ENCODE results near the gene SLC6A3.
A peak's percentile ranks its signal among the peaks of the same experiment; 100 is the strongest.

Gene SLC6A3

GRCh38 chr5:1444361-1445189 lies 665 bp downstream of the SLC6A3 start:
- Mint-ChIP-seq H3K27ac (no peak overlapping the region), H3K4me1 (ENCODE audit: low read depth) (peaks cover 36% of the 10 kb centered on the region), H3K9me3 (peaks cover 6% of the 10 kb centered on the region), H3K4me3 (peak overlapping the region; percentile 40), H3K36me3 (ENCODE audit: low read depth) (no peaks in the 10 kb centered on the region), H3K27me3 (peaks cover 71% of the 10 kb centered on the region)
- DNase-seq: peak; percentile 37

DNA sequence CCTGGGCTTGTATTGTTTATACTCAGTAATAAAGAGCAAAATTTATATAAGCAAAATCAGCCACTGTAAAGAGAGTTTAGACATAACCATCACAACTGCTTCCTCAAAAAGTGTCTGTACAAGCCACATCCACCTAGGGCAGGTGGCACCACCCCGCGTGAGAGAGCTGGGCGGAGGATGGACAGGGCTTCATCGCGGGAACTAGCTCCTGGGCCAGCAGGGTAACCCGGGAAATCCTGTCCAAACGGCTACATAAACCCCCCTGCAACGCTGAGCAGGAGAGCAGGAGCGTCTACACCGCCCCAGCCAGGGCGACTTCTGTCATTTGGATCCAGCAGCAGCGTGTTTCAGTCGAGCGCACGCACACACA lies 1.3 kb downstream of the SLC6A3 start:
- peak; percentile 24 for DNase-seq
- no peak overlapping the region for H3K4me3 Mint-ChIP-seq
- peaks cover 35% of the 10 kb centered on the region for H3K4me1 Mint-ChIP-seq (ENCODE audit: low read depth)
- H3K27me3 Mint-ChIP-seq: peaks cover 72% of the 10 kb centered on the region
- H3K36me3 Mint-ChIP-seq (ENCODE audit: low read depth): no peaks in the 10 kb centered on the region
- peaks cover 6% of the 10 kb centered on the region for H3K9me3 Mint-ChIP-seq
- no peak overlapping the region for H3K27ac Mint-ChIP-seq

GRCh38 chr5:1443171-1443570 lies 2.1 kb downstream of the SLC6A3 start:
- no peak overlapping the region for H3K27ac Mint-ChIP-seq

GRCh38 chr5:1442222-1443145 lies 2.8 kb downstream of the SLC6A3 start:
- H3K36me3 Mint-ChIP-seq (ENCODE audit: low read depth): no peaks in the 10 kb centered on the region
- H3K4me1 Mint-ChIP-seq (ENCODE audit: low read depth): peaks cover 20% of the 10 kb centered on the region

More at GRCh38 chr5:1443171-1443570, 2.1 kb downstream of the SLC6A3 start:
- Mint-ChIP-seq H3K4me3 (no peak overlapping the region), H3K9me3 (peaks cover 6% of the 10 kb centered on the region), H3K4me1 (ENCODE audit: low read depth) (peaks cover 27% of the 10 kb centered on the region), H3K27me3 (peaks cover 77% of the 10 kb centered on the region), H3K36me3 (ENCODE audit: low read depth) (no peaks in the 10 kb centered on the region)
- peak; percentile 18 for DNase-seq

GRCh38 chr5:1441166-1441865 lies 3.9 kb downstream of the SLC6A3 start:
- H3K27ac Mint-ChIP-seq: no peak overlapping the region
- peak; percentile 20 for DNase-seq
- H3K36me3 Mint-ChIP-seq (ENCODE audit: low read depth): no peaks in the 10 kb centered on the region
- H3K27me3 Mint-ChIP-seq: peaks cover 61% of the 10 kb centered on the region
- H3K4me3 Mint-ChIP-seq: no peak overlapping the region
- peaks cover 10% of the 10 kb centered on the region for H3K4me1 Mint-ChIP-seq (ENCODE audit: low read depth)
- H3K9me3 Mint-ChIP-seq: peaks cover 6% of the 10 kb centered on the region

More at GRCh38 chr5:1442222-1443145, 2.8 kb downstream of the SLC6A3 start:
- Mint-ChIP-seq H3K27me3 (peaks cover 73% of the 10 kb centered on the region), H3K4me3 (no peak overlapping the region), H3K9me3 (peaks cover 6% of the 10 kb centered on the region), H3K27ac (no peak overlapping the region)
- DNase-seq: peak; percentile 20

GRCh38 chr5:1440098-1440493 lies 5.1 kb downstream of the SLC6A3 start:
- peaks cover 56% of the 10 kb centered on the region for H3K27me3 Mint-ChIP-seq
- peaks cover 6% of the 10 kb centered on the region for H3K9me3 Mint-ChIP-seq
- H3K27ac Mint-ChIP-seq: no peak overlapping the region
- no peak for DNase-seq
- no peak overlapping the region for H3K4me3 Mint-ChIP-seq
- H3K4me1 Mint-ChIP-seq (ENCODE audit: low read depth): peaks cover 10% of the 10 kb centered on the region
- no peaks in the 10 kb centered on the region for H3K36me3 Mint-ChIP-seq (ENCODE audit: low read depth)

DNA sequence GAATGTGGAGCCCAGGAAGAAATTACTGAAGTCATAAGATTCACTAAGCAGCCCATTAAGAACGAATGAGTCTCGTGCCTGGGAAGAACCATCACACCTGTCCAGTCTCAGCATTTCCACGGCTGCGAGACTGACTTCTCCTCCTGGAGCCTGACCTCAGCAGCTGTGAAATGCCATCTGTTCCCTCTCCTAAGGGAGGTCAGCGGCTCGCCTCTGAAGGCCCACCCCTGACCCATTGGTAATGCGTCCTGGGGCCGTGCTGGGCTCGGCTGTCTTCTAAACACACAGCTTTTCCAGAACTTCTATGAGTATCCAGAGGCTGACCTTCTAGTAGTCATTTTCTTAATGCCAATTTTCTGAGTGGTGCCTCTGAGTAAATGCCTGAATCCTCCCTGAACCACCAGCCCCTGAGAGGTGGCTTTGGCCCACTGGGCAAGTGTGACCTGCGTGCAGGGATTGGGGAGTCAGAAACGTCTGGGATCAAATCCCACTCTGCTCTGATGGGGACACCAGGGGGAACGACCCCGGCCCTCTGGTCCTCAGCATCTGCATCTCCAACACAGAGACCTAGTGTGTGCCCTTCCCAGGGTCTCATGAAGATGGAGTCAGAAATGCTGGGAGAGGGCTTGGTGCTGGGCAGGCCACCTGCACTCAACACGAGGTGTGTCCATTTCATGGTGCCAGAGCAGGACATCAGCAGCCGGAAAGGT lies 5.7 kb downstream of the SLC6A3 start:
- Mint-ChIP-seq H3K36me3 (ENCODE audit: low read depth) (no peaks in the 10 kb centered on the region), H3K27me3 (peaks cover 52% of the 10 kb centered on the region), H3K9me3 (peaks cover 6% of the 10 kb centered on the region), H3K4me1 (ENCODE audit: low read depth) (peaks cover 7% of the 10 kb centered on the region), H3K4me3 (no peak overlapping the region), H3K27ac (no peak overlapping the region)
- peak; percentile 9 for DNase-seq

GRCh38 chr5:1438871-1439270 lies 6.4 kb downstream of the SLC6A3 start:
- peaks cover under 1% of the 10 kb centered on the region for H3K4me1 Mint-ChIP-seq (ENCODE audit: low read depth)
- no peak overlapping the region for H3K4me3 Mint-ChIP-seq
- no peaks in the 10 kb centered on the region for H3K36me3 Mint-ChIP-seq (ENCODE audit: low read depth)
- peak; percentile 13 for DNase-seq
- peaks cover 47% of the 10 kb centered on the region for H3K27me3 Mint-ChIP-seq
- no peak overlapping the region for H3K27ac Mint-ChIP-seq
- H3K9me3 Mint-ChIP-seq: peaks cover 6% of the 10 kb centered on the region

GRCh38 chr5:1437876-1438559 lies 7.2 kb downstream of the SLC6A3 start:
- Mint-ChIP-seq H3K27me3 (peaks cover 45% of the 10 kb centered on the region), H3K4me3 (no peak overlapping the region), H3K9me3 (peaks cover 6% of the 10 kb centered on the region), H3K4me1 (ENCODE audit: low read depth) (no peaks in the 10 kb centered on the region), H3K36me3 (ENCODE audit: low read depth) (no peaks in the 10 kb centered on the region), H3K27ac (no peak overlapping the region)
- peak; percentile 14 for DNase-seq

GRCh38 chr5:1437226-1437829 lies 7.9 kb downstream of the SLC6A3 start:
- H3K4me1 Mint-ChIP-seq (ENCODE audit: low read depth): no peaks in the 10 kb centered on the region
- H3K36me3 Mint-ChIP-seq (ENCODE audit: low read depth): no peaks in the 10 kb centered on the region
- H3K9me3 Mint-ChIP-seq: peaks cover 6% of the 10 kb centered on the region
- H3K27ac Mint-ChIP-seq: no peak overlapping the region
- H3K4me3 Mint-ChIP-seq: no peak overlapping the region
- peaks cover 38% of the 10 kb centered on the region for H3K27me3 Mint-ChIP-seq
- peak; percentile 8 for DNase-seq

DNA sequence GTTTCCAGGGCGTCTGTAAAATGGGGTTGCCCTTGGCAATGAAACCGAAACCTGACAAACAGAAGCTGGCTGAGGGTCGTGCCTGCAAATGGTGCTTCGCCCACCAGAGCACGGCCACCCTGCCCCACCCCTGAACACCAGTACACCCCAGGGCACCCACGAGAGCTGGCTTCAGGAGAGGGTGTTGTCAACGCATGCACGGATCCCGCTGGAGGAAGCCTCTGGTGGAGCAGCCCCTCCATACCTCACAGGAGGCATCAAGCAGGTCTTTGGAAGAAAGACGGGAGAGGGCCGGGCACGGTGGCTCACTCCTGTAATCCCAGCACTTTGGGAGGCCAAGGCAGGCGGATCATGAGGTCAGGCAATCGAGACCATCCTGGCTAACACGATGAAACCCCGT lies 8.6 kb downstream of the SLC6A3 start:
- no peaks in the 10 kb centered on the region for H3K4me1 Mint-ChIP-seq (ENCODE audit: low read depth)
- peaks cover 6% of the 10 kb centered on the region for H3K9me3 Mint-ChIP-seq
- peak; percentile 14 for DNase-seq
- no peak overlapping the region for H3K27ac Mint-ChIP-seq
- H3K36me3 Mint-ChIP-seq (ENCODE audit: low read depth): no peaks in the 10 kb centered on the region
- H3K4me3 Mint-ChIP-seq: no peak overlapping the region
- peaks cover 33% of the 10 kb centered on the region for H3K27me3 Mint-ChIP-seq

DNA sequence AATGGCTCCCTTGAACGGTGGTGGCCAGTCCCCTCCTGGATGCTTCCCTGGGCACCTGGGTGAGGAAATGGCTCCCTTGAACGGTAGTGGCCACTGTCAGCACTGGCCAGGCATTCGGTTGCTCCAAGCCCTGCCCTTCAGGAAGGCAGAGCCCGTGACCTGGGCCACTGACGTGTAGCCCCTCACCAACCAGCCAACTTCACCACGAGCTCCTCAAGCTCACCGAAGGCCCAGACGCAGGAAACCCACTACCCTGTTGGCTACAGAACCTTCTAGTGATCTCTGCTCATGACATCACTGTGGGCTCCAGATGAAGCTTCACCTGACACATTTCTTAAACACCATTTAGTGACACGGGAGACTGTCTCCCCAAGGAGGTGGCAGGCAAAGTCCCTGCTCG lies 9.2 kb downstream of the SLC6A3 start:
- no peaks in the 10 kb centered on the region for H3K4me1 Mint-ChIP-seq (ENCODE audit: low read depth)

GRCh38 chr5:1435369-1435768 lies 9.9 kb downstream of the SLC6A3 start:
- DNase-seq: peak; percentile 15
- Mint-ChIP-seq H3K27me3 (peaks cover 23% of the 10 kb centered on the region), H3K4me1 (ENCODE audit: low read depth) (no peaks in the 10 kb centered on the region), H3K27ac (no peak overlapping the region), H3K4me3 (no peak overlapping the region), H3K36me3 (ENCODE audit: low read depth) (no peaks in the 10 kb centered on the region), H3K9me3 (peaks cover 4% of the 10 kb centered on the region)

More for the DNA sequence above, 9.2 kb downstream of the SLC6A3 start:
- H3K9me3 Mint-ChIP-seq: peaks cover 6% of the 10 kb centered on the region
- H3K27me3 Mint-ChIP-seq: peaks cover 27% of the 10 kb centered on the region
- no peaks in the 10 kb centered on the region for H3K36me3 Mint-ChIP-seq (ENCODE audit: low read depth)
- DNase-seq: peak; percentile 12
- H3K4me3 Mint-ChIP-seq: no peak overlapping the region
- H3K27ac Mint-ChIP-seq: no peak overlapping the region
